ENCODE results near the gene SLC24A3. TPM values are rescaled to one million over a fixed set of nuclear protein-coding genes. Genes with fewer than 3 reads are reported as not detected.

Gene SLC24A3
- polyA plus RNA-seq, 1 donor: 22.8 TPM

DNA sequence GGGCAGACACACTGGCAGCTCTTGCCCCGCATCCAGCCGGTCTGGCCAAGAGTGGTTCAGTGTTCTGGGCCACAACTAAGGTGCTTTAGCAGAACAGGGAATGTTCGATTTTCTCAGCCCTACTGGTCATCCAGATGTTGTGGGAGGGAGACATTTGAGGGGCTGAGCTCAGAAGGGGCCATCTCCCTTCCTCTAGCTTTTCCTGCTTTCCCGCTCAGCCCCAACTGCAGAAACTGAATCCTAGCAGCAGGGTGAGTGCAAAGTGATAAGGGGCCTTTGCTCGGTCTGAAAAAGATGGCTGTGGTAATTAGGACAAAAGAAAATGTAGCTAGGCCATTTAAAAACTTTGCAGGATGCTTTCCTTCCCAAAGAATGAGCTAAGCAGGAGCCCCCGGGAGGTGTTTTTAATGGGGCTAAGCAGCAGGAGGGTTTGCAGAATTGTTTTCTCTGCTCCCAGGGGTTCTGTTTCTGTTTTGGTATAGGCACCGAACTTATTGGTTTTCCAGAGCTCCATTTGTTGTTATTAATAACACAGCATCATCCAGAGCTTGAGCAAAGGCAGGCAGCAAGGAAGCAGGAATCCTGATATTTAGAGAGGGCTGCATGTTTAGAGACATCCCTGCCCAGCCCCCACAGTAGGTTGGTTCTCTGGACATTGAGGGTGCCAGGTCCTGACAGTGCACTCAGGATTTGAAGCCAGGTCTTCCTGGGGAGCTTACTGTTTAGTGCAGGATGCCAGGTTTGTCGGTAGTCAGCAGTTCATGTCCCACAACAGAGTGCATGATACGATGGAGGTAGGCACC, 210.9 kb downstream of the SLC24A3 start:
- DNase-seq (ENCODE audit: low read depth): no peak

DNA sequence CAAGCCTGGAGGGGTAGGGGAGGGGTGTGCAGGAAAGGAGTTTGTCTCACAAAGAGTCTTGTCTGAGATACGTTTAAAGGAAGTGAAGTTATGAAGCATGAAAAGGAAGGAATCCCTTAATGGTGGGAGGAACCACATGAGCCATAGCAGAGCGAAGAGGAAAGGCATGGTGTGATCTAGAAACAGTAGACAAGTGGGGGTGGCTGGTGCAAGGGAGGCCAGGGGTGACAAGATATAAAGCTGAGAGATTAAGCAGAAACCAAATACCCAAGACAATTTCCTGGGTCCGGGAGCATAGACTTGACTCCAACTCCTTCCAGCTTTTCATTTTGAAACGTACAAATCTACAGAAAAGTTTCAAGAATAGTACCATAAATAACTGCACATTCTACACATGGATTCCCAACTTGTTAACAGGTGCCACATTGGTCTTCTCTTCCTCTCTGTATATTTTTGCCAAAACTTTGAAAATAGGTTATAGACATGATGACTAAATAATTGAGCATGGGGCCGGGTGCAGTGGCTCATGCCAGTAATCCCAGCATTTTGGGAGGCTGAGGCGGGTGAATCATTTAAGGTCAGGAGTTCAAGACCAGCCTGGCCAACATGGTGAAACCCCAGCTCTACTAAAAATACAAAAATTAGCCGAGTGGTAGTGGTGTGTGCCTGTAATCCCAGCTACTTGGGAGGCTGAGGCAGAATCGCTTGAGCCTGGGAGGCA, 211.6 kb downstream of the SLC24A3 start:
- DNase-seq (ENCODE audit: low read depth): no peak

DNA sequence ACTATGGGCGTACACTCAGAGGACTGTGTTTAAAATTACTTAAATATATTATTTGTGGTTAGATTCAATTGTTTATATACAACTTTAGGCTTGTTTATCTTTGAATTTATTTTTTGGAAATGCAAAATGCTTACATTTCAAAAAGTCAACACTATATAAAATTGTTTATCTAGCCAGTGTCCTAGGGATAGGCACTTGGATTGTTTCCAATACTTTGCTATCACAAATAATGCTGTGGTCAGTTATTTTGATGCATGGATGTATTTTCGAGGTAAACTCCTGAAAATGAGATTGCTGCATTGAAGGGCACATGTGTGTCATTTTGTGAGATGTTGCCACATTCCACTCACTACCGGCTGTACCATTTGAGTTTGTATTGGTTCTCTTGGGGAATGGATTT, 213.9 kb downstream of the SLC24A3 start:
- no peak for DNase-seq (ENCODE audit: low read depth)

DNA sequence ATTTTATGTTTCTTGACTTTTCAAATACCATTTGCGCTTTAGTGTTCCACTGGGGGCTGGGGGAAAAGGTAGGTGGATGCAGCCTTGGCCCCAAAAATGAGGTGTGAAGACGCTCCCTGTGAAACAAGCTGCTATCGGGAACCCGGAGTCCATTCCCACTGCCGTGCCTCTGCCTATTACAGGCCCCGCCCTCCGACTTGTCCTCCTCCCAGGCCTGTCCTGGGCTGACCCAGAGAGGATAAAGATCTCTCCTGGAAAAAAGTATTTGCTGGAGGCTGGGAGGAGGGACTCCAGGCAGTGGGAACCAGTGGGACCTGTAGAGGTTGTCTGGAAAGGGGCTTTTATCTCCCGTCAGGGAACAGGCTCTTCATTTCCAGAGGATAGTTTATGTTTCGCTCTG, 215.0 kb downstream of the SLC24A3 start:
- no peak for DNase-seq (ENCODE audit: low read depth)

DNA sequence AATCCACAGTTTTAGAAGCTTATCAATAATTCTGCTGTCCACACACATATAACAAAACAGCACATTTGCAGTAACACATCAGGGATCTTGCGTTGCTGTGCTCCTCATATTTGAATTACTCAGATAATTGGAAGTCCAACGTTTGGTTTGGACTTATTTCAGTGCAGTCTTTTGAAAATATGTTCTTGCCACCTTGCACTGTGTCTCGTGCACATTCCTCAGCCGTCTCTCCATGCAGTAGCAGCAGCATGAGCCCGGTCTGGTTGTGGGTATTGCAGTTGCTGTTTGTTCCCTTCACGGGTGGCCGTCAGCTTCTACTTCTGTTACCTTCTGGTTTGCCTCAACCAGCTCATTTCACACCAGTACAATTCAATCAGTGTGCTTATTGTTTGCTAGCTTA, 215.5 kb downstream of the SLC24A3 start:
- no peak for DNase-seq (ENCODE audit: low read depth)

DNA sequence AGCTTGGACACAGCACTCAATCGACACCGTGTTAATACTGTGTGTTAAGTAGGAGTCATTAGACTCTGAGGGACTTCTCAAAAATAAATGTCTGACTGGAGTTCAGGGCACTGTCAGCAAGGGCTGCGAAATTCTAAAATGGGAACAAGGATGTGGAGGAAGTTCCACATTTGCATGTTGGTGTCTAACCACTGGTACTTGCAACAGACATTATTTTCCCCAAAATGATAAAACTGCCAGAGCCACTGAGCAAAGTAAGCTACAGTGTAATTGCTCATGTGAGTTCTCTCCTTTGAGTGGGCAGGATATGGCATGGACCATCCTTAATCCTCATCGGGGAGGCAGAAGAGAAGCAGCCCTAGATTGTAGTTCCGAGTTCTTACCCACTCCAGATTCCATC, 215.9 kb downstream of the SLC24A3 start:
- no peak for DNase-seq (ENCODE audit: low read depth)

GRCh38 chr20:19429538-19429937, 217.1 kb downstream of the SLC24A3 start:
- DNase-seq (ENCODE audit: low read depth): no peak

GRCh38 chr20:19430641-19431315, 218.3 kb downstream of the SLC24A3 start:
- DNase-seq (ENCODE audit: low read depth): no peak

- DNase-seq (ENCODE audit: low read depth): no peak
Observed at GRCh38 chr20:19431316-19431700, 218.9 kb downstream of the SLC24A3 start.

- no peak for DNase-seq (ENCODE audit: low read depth)
Observed at GRCh38 chr20:19431906-19432305, 219.5 kb downstream of the SLC24A3 start.

- DNase-seq (ENCODE audit: low read depth): no peak
Observed at GRCh38 chr20:19433371-19434350, 221.2 kb downstream of the SLC24A3 start.

DNA sequence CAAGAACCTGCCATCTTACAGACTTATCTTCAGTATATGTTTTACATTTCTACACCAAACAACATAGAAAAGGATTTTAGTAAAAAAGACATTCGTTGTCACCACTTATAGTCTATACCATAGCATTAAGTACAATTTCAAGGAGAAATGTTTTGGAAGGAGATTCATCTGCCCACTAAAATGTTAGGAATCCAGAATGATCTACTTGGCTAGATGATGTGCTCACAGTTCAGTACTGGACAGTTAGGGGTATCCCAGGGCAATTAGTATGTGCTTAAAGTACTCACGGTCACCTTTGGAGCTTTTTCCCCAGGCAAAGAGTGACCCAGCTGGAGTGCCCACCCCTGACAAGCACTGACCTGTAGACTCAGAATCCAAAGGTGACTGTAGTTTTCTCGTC, 222.9 kb downstream of the SLC24A3 start:
- no peak for DNase-seq (ENCODE audit: low read depth)

DNA sequence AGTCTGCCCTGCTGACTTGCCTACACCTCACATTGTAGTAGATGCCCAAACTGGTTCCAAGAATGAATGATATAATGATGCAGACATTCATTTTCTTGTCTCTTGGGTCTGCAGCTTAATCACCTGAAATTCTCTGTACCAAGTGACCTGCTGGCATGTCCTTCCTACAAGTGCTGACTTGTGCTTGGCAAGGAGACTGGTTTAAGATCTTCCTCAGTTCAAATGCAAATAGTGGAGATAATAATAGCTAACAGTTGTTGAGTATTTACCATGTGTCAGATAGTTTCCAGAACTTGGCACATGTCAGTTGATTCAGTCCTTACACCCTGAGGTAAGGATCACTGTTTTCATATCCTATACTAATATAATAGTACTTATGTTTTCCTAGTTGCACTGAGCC, 223.4 kb downstream of the SLC24A3 start:
- DNase-seq (ENCODE audit: low read depth): no peak

GRCh38 chr20:19438488-19438887, 226.0 kb downstream of the SLC24A3 start:
- no peak for DNase-seq (ENCODE audit: low read depth)

- DNase-seq (ENCODE audit: low read depth): no peak
Observed at GRCh38 chr20:19440660-19441527, 228.5 kb downstream of the SLC24A3 start.

DNA sequence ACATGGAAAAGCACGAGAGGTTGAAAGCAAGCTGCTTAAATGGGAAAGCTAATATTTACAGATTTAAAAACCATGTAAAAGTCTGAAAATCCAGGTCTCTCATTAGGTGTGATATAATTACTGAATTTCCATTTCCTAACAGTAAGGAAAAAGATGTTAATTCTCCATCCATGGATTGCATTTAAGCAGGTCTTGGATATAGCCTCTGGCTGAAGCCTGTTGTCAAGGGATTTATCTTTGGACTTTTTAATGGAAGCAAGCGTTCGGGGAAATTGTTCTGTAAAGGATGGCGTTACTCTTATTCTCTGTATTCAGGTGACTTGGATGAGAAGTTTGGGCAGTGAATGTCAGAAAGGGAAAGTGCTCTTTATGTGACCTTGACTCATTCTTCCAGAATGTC, 233.8 kb downstream of the SLC24A3 start:
- no peak for DNase-seq (ENCODE audit: low read depth)

GRCh38 chr20:19448632-19449031, 236.2 kb downstream of the SLC24A3 start:
- no peak for DNase-seq (ENCODE audit: low read depth)

GRCh38 chr20:19449051-19449450, 236.6 kb downstream of the SLC24A3 start:
- no peak for DNase-seq (ENCODE audit: low read depth)

DNA sequence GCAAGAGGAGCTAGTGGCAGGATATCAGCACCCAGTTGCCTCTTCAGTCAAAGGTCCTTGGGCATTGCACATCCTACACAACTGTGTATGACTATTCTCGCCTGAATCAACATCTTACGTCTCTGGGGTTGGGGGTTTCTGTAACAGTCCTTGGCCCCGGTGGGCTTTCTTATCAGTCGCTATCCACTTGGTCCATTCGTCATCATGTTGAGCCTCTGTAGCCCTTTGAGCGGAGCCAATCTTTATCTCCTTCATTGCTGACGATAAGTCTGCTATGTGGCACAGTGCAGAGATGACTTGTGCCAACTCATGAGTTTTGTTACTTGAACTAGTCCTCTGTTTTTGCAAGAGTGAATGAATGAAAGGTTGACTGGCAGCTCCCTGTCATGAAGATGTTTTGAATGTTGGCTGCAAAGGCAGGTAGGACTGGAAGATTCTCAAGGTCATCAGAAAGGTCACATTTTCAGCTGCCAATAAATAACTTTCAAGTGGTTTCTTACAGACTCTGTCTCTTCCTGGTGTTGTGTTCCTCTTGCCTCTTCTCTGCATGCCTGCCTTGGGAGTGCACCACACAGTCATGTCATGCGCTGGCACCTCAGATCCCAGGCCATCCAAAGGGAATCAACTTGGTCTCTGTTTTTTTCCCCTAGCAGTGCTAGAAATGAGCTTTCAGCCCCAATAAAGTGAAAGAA, 238.9 kb downstream of the SLC24A3 start:
- DNase-seq (ENCODE audit: low read depth): no peak

GRCh38 chr20:19451923-19452295, 239.5 kb downstream of the SLC24A3 start:
- no peak for DNase-seq (ENCODE audit: low read depth)
